Right atrium auricular region (tissue), 2 donors: ENCODE measurements around the gene DRAM1. TPM values are rescaled to one million over a fixed set of nuclear protein-coding genes. Genes with fewer than 3 reads are reported as not detected.
"Not testable (repeated sequence)": the region's sequence is repeated elsewhere in the genome, so short reads cannot be mapped to it uniquely, and the experiment has no call there.

ENCODE experiments used
- DNase-seq: peaks from one replicate; pipeline ENCODE4 v3.0.0-alpha.2; 2019; ENCODE audit warnings: low spot score
- H3K27ac ChIP-seq, 2 donors: fragments of 200-600 bp; sonication (generic); 1 replicate in 1 of 2; 2 replicates in 1 of 2; pipeline ENCODE4 v1.5.1; 2016 to 2019
- H3K27me3 ChIP-seq, 2 donors: fragments of 200-600 bp; sonication (generic); one replicate each; pipeline versions ENCODE4 v1.5.1 to v1.6.0; 2017 to 2019
- H3K36me3 ChIP-seq: fragments of 200-600 bp; sonication (generic); one replicate; pipeline ENCODE4 v1.5.1; 2016
- H3K4me1 ChIP-seq, 2 donors: fragments of 200-600 bp; sonication (generic); one replicate each; pipeline versions ENCODE4 v1.5.1 to v1.6.0; 2017 to 2019
- H3K4me3 ChIP-seq, 2 donors: fragments of 200-600 bp; sonication (generic); 1 replicate in 1 of 2; 2 replicates in 1 of 2; pipeline ENCODE4 v1.5.1; 2017 to 2019; ENCODE audit warnings: mild to moderate bottlenecking in 1 of 2, moderate library complexity in 1 of 2
- H3K9me3 ChIP-seq, 2 donors: fragments of 200-600 bp; sonication (generic); one replicate each; pipeline ENCODE4 v1.5.1; 2019
- total RNA-seq, 2 donors: library from RNA; depleted of rRNA; stranded (reverse); fragments of >200 nt; gene quantifications; one replicate each; pipeline ENCODE4 v1.1.0, GENCODE V29; 2016
- TF ChIP-seq, protein P1 (sequence below), 2 donors: fragments of 200-600 bp; sonication (generic); IDR thresholded peaks; one replicate each; pipeline ENCODE4 v1.5.1; 2019; ENCODE audit warnings: antibody characterized with exemption in 2 of 2

Gene DRAM1
- total RNA-seq, 2 donors from 2014 or later: 3.9 to 12.7 TPM

- H3K4me3 ChIP-seq: no peak overlapping the region
- H3K27ac ChIP-seq: no peak overlapping the region
- H3K27me3 ChIP-seq: no peaks in the 10 kb centered on the region
- H3K4me1 ChIP-seq: no peaks in the 10 kb centered on the region
- H3K36me3 ChIP-seq: no peaks in the 10 kb centered on the region
- DNase-seq: no peak
- no peaks in the 10 kb centered on the region for H3K9me3 ChIP-seq
- TF ChIP-seq, protein P1, sequence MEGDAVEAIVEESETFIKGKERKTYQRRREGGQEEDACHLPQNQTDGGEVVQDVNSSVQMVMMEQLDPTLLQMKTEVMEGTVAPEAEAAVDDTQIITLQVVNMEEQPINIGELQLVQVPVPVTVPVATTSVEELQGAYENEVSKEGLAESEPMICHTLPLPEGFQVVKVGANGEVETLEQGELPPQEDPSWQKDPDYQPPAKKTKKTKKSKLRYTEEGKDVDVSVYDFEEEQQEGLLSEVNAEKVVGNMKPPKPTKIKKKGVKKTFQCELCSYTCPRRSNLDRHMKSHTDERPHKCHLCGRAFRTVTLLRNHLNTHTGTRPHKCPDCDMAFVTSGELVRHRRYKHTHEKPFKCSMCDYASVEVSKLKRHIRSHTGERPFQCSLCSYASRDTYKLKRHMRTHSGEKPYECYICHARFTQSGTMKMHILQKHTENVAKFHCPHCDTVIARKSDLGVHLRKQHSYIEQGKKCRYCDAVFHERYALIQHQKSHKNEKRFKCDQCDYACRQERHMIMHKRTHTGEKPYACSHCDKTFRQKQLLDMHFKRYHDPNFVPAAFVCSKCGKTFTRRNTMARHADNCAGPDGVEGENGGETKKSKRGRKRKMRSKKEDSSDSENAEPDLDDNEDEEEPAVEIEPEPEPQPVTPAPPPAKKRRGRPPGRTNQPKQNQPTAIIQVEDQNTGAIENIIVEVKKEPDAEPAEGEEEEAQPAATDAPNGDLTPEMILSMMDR (IDR thresholded peaks at IDR 0.05): no peak
These were observed 31.0 kb downstream of the DRAM1 start for GRCh38 chr12:101908395-101908794.

DNA sequence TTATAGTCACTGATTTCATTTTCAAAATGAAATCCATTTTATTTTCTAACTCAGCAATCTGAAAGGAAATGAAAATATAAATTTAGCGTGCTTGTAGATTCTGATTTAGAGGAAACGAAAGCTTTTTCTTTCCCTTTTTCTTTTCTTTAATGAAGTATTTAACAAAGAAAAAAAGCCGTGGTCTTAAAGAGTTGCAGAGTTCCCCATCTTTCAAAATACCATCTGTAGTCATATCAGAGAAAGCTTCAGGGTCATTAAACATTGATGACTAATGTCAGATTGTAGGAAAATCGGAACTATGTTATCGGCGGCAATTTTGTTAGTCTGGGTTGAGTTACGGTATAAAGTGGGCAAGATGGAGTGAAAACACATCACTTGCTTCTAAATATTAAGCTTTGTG lies 32.3 kb downstream of the DRAM1 start:
- TF ChIP-seq, protein P1 (IDR thresholded peaks at IDR 0.05): no peak
- H3K27ac ChIP-seq: no peak overlapping the region

GRCh38 chr12:101915841-101916240 lies 38.5 kb downstream of the DRAM1 start:
- no peaks in the 10 kb centered on the region for H3K9me3 ChIP-seq
- no peaks in the 10 kb centered on the region for H3K27me3 ChIP-seq
- H3K4me3 ChIP-seq: no peak overlapping the region
- TF ChIP-seq, protein P1 (IDR thresholded peaks at IDR 0.05): no peak
- H3K4me1 ChIP-seq: no peaks in the 10 kb centered on the region
- no peak for DNase-seq
- no peaks in the 10 kb centered on the region for H3K36me3 ChIP-seq
- H3K27ac ChIP-seq: no peak overlapping the region

More for the DNA sequence above, 32.3 kb downstream of the DRAM1 start:
- H3K36me3 ChIP-seq: no peaks in the 10 kb centered on the region
- H3K4me1 ChIP-seq: no peaks in the 10 kb centered on the region
- H3K9me3 ChIP-seq: no peaks in the 10 kb centered on the region
- no peak for DNase-seq
- no peaks in the 10 kb centered on the region for H3K27me3 ChIP-seq
- no peak overlapping the region for H3K4me3 ChIP-seq

- not testable (repeated sequence) for H3K36me3 ChIP-seq, H3K27ac ChIP-seq, H3K27me3 ChIP-seq, H3K4me1 ChIP-seq, DNase-seq, H3K9me3 ChIP-seq, H3K4me3 ChIP-seq
These were observed 41.4 kb downstream of the DRAM1 start for GRCh38 chr12:101918805-101919204.

DNA sequence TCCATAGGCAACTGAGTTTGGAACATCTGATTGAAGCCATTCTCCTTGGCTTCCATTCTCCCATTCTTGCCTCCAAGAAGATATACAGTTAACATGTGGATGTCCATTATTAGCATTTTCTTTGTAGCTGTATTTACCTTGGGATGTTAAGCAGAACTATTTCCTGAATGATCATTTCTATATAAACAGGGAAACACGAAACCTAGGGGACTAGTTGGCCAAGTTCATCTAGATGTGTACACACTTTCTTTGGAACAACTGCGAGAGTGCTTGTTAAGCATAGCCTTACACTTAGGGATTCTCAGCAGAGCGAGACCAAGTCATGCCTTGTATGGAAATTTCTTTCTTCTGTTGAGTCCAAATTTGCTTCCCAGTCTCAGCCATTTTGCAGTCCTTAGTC lies 42.1 kb downstream of the DRAM1 start:
- Histone ChIP-seq H3K9me3 (no peaks in the 10 kb centered on the region), H3K36me3 (no peaks in the 10 kb centered on the region), H3K27ac (no peak overlapping the region), H3K4me3 (no peak overlapping the region), H3K4me1 (no peaks in the 10 kb centered on the region), H3K27me3 (no peaks in the 10 kb centered on the region)
- TF ChIP-seq, protein P1 (IDR thresholded peaks at IDR 0.05): no peak
- no peak for DNase-seq

- TF ChIP-seq, protein P1 (IDR thresholded peaks at IDR 0.05): no peak
- no peaks in the 10 kb centered on the region for H3K4me1 ChIP-seq
- H3K27ac ChIP-seq: no peak overlapping the region
- DNase-seq: no peak
- no peaks in the 10 kb centered on the region for H3K9me3 ChIP-seq
- H3K4me3 ChIP-seq: no peak overlapping the region
- H3K36me3 ChIP-seq: no peaks in the 10 kb centered on the region
- no peaks in the 10 kb centered on the region for H3K27me3 ChIP-seq
These were observed 43.5 kb downstream of the DRAM1 start for GRCh38 chr12:101920906-101921305.
